Measurements from ENCODE around the gene CASQ2.

DNA sequence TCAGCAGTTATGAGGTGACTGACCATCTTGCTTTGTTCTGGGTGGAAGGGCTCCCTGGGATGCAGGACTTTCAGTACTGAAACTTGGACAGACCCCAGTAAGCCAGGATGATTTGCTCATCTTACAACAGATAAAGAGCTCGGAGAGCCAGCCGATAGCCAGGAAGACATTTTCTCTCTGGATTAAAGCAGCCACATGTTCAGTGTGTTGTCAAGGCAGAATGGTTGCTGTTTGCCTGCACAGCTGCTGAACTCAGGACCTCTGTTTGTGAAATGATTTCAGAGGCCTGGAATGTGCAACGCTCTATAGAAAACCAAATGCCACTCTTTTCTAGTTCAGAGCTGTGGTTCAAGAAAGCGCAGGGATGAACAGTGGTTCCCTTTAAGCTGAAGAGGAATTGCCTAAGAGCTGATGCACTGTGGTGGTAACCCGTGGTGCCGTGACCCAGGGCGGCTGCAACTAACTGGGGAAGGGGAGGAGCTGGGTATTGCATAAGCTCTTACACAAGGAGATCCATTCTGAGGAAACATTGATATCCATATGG lies 40.7 kb downstream of the CASQ2 start:
- TF ChIP-seq, protein P1, sequence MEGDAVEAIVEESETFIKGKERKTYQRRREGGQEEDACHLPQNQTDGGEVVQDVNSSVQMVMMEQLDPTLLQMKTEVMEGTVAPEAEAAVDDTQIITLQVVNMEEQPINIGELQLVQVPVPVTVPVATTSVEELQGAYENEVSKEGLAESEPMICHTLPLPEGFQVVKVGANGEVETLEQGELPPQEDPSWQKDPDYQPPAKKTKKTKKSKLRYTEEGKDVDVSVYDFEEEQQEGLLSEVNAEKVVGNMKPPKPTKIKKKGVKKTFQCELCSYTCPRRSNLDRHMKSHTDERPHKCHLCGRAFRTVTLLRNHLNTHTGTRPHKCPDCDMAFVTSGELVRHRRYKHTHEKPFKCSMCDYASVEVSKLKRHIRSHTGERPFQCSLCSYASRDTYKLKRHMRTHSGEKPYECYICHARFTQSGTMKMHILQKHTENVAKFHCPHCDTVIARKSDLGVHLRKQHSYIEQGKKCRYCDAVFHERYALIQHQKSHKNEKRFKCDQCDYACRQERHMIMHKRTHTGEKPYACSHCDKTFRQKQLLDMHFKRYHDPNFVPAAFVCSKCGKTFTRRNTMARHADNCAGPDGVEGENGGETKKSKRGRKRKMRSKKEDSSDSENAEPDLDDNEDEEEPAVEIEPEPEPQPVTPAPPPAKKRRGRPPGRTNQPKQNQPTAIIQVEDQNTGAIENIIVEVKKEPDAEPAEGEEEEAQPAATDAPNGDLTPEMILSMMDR (IDR thresholded peaks at IDR 0.05) = no peak
- no peak for TF ChIP-seq POLR2A (IDR thresholded peaks at IDR 0.05)
